ENCODE results near the gene FAM3C. TPM values are rescaled to one million over a fixed set of nuclear protein-coding genes. Genes with fewer than 3 reads are reported as not detected.

FAM3C gene
- total and polyA plus RNA-seq, 2 experiments from 2014 or later: 33.9 to 60.3 TPM

DNA sequence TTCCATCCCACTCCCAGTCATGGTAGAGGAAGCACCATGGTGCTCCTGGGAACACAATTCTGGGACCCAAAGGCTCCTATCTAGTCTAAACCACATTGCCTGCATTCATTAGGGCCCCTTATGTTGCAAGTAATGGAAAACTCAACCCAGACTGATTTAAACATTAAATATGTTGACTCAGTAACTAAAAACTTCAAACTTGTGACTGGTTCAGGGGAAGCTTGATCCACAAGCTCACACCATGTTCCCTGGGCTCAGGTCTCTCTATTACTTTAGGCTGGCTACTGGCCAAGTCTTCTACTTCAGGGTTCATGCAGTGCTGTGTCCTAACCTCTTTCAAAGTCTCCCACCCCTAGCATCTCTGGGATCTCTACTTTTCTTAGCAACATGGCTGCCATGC is 54.2 kb downstream of the FAM3C start (continued):
- TF ChIP-seq, protein P1, sequence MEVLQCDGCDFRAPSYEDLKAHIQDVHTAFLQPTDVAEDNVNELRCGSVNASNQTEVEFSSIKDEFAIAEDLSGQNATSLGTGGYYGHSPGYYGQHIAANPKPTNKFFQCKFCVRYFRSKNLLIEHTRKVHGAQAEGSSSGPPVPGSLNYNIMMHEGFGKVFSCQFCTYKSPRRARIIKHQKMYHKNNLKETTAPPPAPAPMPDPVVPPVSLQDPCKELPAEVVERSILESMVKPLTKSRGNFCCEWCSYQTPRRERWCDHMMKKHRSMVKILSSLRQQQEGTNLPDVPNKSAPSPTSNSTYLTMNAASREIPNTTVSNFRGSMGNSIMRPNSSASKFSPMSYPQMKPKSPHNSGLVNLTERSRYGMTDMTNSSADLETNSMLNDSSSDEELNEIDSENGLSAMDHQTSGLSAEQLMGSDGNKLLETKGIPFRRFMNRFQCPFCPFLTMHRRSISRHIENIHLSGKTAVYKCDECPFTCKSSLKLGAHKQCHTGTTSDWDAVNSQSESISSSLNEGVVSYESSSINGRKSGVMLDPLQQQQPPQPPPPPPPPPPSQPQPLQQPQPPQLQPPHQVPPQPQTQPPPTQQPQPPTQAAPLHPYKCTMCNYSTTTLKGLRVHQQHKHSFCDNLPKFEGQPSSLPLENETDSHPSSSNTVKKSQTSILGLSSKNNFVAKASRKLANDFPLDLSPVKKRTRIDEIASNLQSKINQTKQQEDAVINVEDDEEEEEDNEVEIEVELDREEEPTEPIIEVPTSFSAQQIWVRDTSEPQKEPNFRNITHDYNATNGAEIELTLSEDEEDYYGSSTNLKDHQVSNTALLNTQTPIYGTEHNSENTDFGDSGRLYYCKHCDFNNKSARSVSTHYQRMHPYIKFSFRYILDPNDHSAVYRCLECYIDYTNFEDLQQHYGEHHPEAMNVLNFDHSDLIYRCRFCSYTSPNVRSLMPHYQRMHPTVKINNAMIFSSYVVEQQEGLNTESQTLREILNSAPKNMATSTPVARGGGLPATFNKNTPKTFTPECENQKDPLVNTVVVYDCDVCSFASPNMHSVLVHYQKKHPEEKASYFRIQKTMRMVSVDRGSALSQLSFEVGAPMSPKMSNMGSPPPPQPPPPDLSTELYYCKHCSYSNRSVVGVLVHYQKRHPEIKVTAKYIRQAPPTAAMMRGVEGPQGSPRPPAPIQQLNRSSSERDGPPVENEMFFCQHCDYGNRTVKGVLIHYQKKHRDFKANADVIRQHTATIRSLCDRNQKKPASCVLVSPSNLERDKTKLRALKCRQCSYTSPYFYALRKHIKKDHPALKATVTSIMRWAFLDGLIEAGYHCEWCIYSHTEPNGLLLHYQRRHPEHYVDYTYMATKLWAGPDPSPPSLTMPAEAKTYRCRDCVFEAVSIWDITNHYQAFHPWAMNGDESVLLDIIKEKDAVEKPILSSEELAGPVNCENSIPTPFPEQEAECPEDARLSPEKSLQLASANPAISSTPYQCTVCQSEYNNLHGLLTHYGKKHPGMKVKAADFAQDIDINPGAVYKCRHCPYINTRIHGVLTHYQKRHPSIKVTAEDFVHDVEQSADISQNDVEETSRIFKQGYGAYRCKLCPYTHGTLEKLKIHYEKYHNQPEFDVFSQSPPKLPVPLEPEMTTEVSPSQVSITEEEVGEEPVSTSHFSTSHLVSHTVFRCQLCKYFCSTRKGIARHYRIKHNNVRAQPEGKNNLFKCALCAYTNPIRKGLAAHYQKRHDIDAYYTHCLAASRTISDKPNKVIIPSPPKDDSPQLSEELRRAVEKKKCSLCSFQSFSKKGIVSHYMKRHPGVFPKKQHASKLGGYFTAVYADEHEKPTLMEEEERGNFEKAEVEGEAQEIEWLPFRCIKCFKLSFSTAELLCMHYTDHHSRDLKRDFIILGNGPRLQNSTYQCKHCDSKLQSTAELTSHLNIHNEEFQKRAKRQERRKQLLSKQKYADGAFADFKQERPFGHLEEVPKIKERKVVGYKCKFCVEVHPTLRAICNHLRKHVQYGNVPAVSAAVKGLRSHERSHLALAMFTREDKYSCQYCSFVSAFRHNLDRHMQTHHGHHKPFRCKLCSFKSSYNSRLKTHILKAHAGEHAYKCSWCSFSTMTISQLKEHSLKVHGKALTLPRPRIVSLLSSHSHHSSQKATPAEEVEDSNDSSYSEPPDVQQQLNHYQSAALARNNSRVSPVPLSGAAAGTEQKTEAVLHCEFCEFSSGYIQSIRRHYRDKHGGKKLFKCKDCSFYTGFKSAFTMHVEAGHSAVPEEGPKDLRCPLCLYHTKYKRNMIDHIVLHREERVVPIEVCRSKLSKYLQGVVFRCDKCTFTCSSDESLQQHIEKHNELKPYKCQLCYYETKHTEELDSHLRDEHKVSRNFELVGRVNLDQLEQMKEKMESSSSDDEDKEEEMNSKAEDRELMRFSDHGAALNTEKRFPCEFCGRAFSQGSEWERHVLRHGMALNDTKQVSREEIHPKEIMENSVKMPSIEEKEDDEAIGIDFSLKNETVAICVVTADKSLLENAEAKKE (CRISPR knock-in tag; IDR thresholded peaks at IDR 0.05): no peak

DNA sequence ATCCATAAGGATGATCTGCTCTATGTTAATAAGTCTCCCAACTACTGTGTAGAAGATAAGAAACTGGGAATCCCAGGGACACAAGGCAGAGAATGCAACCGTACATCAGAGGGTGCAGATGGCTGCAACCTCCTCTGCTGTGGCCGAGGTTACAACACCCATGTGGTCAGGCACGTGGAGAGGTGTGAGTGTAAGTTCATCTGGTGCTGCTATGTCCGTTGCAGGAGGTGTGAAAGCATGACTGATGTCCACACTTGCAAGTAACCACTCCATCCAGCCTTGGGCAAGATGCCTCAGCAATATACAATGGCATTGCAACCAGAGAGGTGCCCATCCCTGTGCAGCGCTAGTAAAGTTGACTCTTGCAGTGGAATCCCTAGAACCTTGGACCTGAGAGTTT is 57.0 kb downstream of the FAM3C start:
- no peak overlapping the region for H3K27ac Mint-ChIP-seq
- TF ChIP-seq JUNB (IDR thresholded peaks at IDR 0.05; ENCODE audit: unreplicated experiment) (no peak), EZH2phosphoT487 (IDR thresholded peaks at IDR 0.05; ENCODE audit: unreplicated experiment) (no peak), ZNF331 (CRISPR knock-in tag; IDR thresholded peaks at IDR 0.05; ENCODE audit: low read depth) (no peak), CREB1 (CRISPR knock-in tag; IDR thresholded peaks at IDR 0.05; ENCODE audit: low read depth) (no peak)
- TF ChIP-seq, protein P2, sequence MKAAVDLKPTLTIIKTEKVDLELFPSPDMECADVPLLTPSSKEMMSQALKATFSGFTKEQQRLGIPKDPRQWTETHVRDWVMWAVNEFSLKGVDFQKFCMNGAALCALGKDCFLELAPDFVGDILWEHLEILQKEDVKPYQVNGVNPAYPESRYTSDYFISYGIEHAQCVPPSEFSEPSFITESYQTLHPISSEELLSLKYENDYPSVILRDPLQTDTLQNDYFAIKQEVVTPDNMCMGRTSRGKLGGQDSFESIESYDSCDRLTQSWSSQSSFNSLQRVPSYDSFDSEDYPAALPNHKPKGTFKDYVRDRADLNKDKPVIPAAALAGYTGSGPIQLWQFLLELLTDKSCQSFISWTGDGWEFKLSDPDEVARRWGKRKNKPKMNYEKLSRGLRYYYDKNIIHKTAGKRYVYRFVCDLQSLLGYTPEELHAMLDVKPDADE (IDR thresholded peaks at IDR 0.05): no peak
- TF ChIP-seq, protein P1 (CRISPR knock-in tag; IDR thresholded peaks at IDR 0.05): no peak

More for the DNA sequence above, 57.0 kb downstream of the FAM3C start:
- ATAC-seq: no peak
- H3K27me3 ChIP-seq (ENCODE audit: insufficient read depth): no peaks in the 10 kb centered on the region
- H3K36me3 ChIP-seq (ENCODE audit: insufficient read depth): no peaks in the 10 kb centered on the region
- no peaks in the 10 kb centered on the region for H3F3A ChIP-seq (replicated peaks; ENCODE audit: low read depth)
- DNase-seq (ENCODE audit: low spot score): no peak
- Mint-ChIP-seq H3K36me3 (ENCODE audit: low read depth) (no peaks in the 10 kb centered on the region), H3K27me3 (ENCODE audit: insufficient read depth, low read depth, poor library complexity) (no peaks in the 10 kb centered on the region), H3K4me1 (no peaks in the 10 kb centered on the region), H3K4me3 (no peak overlapping the region), H3K9me3 (no peaks in the 10 kb centered on the region)
- H3K27ac ChIP-seq (ENCODE audit: low read depth): no peak overlapping the region
- H3K9me2 ChIP-seq (ENCODE audit: insufficient read depth): no peaks in the 10 kb centered on the region
- no peaks in the 10 kb centered on the region for H4K20me1 ChIP-seq (replicated peaks; ENCODE audit: insufficient read depth)
- no peaks in the 10 kb centered on the region for H3K79me2 ChIP-seq (replicated peaks; ENCODE audit: insufficient read depth)
- no peak overlapping the region for H3K4me3 ChIP-seq
- no peak overlapping the region for H3K4me2 ChIP-seq
- H3K4me1 ChIP-seq (ENCODE audit: insufficient read depth): no peaks in the 10 kb centered on the region
- no peak overlapping the region for H2AFZ ChIP-seq

Measured in GM23338 (cell line).